Measurements from ENCODE around the gene SYT9. TPM values are rescaled to one million over a fixed set of nuclear protein-coding genes. Genes with fewer than 3 reads are reported as not detected.

SYT9 gene
- total RNA-seq, 1 donor from 2014 or later, result 2.9 TPM

DNA sequence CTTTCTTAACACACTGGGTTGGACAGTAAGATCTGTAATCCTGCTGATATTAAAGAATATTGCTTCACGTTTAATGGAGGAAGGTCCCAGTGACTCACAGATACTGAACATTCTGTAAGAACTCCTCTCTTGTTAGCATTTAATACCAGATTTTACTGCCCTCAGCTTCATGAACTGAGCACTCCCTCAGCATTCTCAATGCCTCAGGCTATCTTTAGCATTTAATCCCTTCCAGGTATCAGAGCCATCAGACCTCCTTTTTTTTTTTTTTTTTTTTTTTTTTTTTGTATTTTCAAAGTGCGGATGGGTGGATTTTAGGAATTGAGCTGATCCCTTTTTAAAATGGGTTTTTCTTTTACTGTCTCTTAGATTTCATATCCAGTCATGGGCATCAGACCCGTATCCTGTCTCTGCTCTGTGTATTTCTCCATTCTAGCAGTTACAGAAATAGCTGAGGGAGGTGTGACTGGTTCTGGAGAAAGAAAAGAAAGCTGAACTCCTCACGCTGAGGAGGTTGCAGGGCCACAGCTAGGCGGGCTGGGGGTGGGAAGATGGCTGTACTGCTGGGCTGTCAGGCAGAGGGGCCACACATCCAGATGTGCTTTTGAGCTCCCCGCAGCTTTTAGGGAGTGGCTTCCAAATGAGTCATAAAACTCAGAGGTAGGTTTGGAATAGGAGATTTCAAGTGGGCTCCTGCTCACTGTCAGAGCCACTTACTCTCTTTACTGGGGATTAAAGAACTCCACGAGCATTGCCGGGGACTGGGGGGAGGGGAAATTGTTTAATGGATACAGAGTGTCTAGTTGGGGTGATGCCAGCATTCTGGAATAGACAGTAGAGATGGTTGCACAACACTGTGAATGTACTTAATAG is 97.0 kb downstream of the SYT9 start:
- Histone ChIP-seq H3K4me3 (no peak overlapping the region), H3K27me3 (no peaks in the 10 kb centered on the region), H3K9me3 (no peaks in the 10 kb centered on the region), H3K27ac (no peak overlapping the region), H3K4me1 (no peaks in the 10 kb centered on the region), H3K36me3 (no peaks in the 10 kb centered on the region)
- TF ChIP-seq POLR2AphosphoS5 (IDR thresholded peaks at IDR 0.05; ENCODE audit: insufficient read depth in 1 of 2, low read depth in 1 of 2), result no peak
- no peak for TF ChIP-seq POLR2A (IDR thresholded peaks at IDR 0.05)
- TF ChIP-seq, protein P1, sequence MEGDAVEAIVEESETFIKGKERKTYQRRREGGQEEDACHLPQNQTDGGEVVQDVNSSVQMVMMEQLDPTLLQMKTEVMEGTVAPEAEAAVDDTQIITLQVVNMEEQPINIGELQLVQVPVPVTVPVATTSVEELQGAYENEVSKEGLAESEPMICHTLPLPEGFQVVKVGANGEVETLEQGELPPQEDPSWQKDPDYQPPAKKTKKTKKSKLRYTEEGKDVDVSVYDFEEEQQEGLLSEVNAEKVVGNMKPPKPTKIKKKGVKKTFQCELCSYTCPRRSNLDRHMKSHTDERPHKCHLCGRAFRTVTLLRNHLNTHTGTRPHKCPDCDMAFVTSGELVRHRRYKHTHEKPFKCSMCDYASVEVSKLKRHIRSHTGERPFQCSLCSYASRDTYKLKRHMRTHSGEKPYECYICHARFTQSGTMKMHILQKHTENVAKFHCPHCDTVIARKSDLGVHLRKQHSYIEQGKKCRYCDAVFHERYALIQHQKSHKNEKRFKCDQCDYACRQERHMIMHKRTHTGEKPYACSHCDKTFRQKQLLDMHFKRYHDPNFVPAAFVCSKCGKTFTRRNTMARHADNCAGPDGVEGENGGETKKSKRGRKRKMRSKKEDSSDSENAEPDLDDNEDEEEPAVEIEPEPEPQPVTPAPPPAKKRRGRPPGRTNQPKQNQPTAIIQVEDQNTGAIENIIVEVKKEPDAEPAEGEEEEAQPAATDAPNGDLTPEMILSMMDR (IDR thresholded peaks at IDR 0.05), result no peak
- intact Hi-C loops (cut with DNase I), result no loop called here
- DNase-seq (ENCODE audit: extremely low spot score in 2 of 2), result no peak

DNA sequence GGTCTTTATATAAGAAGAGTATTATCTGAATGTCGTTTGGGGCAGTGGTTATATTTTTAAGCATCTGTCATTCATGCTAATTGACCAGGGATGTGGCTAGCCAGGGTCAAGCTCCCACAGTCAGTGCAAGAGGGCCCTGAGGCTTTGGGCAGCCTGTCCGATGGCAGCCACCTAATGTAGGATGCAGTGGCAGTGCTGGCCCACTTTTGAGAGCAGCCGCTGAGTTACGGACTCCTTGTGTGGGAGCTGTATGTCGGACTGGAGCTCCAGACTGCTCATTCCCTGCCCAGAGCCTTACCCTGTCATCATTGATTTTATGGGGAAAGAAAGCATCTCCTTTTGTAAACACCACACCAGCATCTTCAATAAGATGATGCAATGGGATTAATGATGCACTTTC is 99.5 kb downstream of the SYT9 start:
- intact Hi-C loops (cut with DNase I), result no loop called here
- TF ChIP-seq POLR2A (IDR thresholded peaks at IDR 0.05) (no peak), POLR2AphosphoS5 (IDR thresholded peaks at IDR 0.05; ENCODE audit: insufficient read depth in 1 of 2, low read depth in 1 of 2) (no peak)
- TF ChIP-seq, protein P1 (IDR thresholded peaks at IDR 0.05), result no peak
- Histone ChIP-seq H3K27ac (no peak overlapping the region), H3K36me3 (no peaks in the 10 kb centered on the region), H3K4me3 (no peak overlapping the region), H3K27me3 (no peaks in the 10 kb centered on the region), H3K4me1 (no peaks in the 10 kb centered on the region), H3K9me3 (no peaks in the 10 kb centered on the region)
- no peak for DNase-seq (ENCODE audit: extremely low spot score in 2 of 2)

DNA sequence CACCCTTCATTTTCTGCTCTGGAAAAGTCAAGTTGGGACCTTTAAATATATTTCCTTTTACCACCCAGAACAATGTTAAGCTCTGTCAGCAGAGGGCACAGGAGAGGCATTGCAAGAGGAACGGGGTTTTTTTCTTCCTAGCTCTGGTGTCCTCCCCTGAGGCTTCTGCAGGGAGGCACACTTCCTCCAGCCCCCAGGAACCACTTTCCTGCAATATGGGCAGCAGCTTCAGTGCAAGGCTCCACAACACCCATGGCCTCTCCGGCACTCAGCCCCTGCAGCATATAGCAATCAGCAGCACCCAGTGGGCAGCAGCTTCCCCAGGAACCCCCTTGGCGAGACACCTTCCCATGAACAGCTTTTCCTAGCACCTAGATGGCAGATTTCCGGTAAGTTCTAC is 101.4 kb downstream of the SYT9 start:
- no peak for TF ChIP-seq POLR2AphosphoS5 (IDR thresholded peaks at IDR 0.05; ENCODE audit: insufficient read depth in 1 of 2, low read depth in 1 of 2)
- TF ChIP-seq POLR2A (IDR thresholded peaks at IDR 0.05), result no peak
- TF ChIP-seq, protein P1 (IDR thresholded peaks at IDR 0.05), result no peak
- DNase-seq (ENCODE audit: extremely low spot score in 2 of 2), result no peak

DNA sequence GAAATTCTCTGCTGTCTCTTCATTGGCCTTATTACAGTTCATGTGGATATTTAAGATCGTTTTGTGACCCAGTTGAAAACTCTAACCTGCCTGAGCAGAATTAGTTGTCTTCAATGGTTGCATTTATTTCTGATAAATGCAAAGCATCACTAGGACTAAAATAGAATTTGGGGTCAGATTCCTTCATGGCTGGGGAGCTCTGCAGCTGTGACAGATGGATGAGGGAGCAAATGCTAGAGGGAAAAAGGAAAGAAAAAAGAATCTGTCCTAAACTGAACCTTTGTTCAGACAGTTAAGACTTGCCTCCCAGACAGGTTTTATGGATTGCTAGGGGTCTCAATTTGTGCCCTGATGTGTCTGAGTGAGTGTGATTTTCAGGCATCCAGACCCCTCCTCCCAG is 113.0 kb downstream of the SYT9 start:
- no peaks in the 10 kb centered on the region for H3K27me3 ChIP-seq
- H3K4me1 ChIP-seq, result no peaks in the 10 kb centered on the region
- intact Hi-C loops (cut with DNase I), result no loop called here
- TF ChIP-seq, protein P1 (IDR thresholded peaks at IDR 0.05), result no peak
- TF ChIP-seq POLR2AphosphoS5 (IDR thresholded peaks at IDR 0.05; ENCODE audit: insufficient read depth in 1 of 2, low read depth in 1 of 2) (no peak), POLR2A (IDR thresholded peaks at IDR 0.05) (no peak)
- no peak overlapping the region for H3K4me3 ChIP-seq
- H3K9me3 ChIP-seq, result no peaks in the 10 kb centered on the region
- no peaks in the 10 kb centered on the region for H3K36me3 ChIP-seq
- no peak for DNase-seq (ENCODE audit: extremely low spot score in 2 of 2)
- H3K27ac ChIP-seq, result no peak overlapping the region

More for the DNA sequence above, 101.4 kb downstream of the SYT9 start:
- intact Hi-C loops (cut with DNase I), result no loop called here
- no peaks in the 10 kb centered on the region for H3K4me1 ChIP-seq
- H3K36me3 ChIP-seq, result no peaks in the 10 kb centered on the region
- no peaks in the 10 kb centered on the region for H3K27me3 ChIP-seq
- no peaks in the 10 kb centered on the region for H3K9me3 ChIP-seq
- H3K4me3 ChIP-seq, result no peak overlapping the region
- H3K27ac ChIP-seq, result no peak overlapping the region

DNA sequence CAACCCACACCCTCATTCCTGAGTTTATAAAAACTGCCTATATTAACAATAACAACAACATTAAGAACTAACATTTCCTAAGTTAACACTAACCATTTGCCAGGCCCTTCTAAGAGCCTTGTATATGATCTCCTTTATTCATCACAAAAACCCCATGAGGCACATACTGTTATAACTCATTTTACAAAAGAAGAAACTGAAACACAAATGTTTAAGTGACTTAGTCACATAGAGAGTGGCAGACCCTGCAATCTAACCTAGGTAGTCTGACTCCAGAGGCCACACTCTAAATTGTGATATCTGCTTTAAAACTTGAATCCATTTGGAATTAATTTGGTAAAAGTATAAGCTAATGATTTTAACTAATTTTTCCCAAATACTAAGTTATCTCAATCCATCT is 116.1 kb downstream of the SYT9 start:
- H3K9me3 ChIP-seq, result no peaks in the 10 kb centered on the region
- H3K27me3 ChIP-seq, result no peaks in the 10 kb centered on the region
- no peak for DNase-seq (ENCODE audit: extremely low spot score in 2 of 2)
- no peak overlapping the region for H3K4me3 ChIP-seq
- intact Hi-C loops (cut with DNase I), result no loop called here
- H3K36me3 ChIP-seq, result no peaks in the 10 kb centered on the region
- H3K4me1 ChIP-seq, result no peaks in the 10 kb centered on the region
- TF ChIP-seq POLR2A (IDR thresholded peaks at IDR 0.05), result no peak
- no peak for TF ChIP-seq POLR2AphosphoS5 (IDR thresholded peaks at IDR 0.05; ENCODE audit: insufficient read depth in 1 of 2, low read depth in 1 of 2)
- TF ChIP-seq, protein P1 (IDR thresholded peaks at IDR 0.05), result no peak
- H3K27ac ChIP-seq, result no peak overlapping the region

Measured in vagina (tissue), 2 donors.